Peyer's patch (tissue), 4 donors: Measurements from ENCODE around the gene PPP2R2C.

Source experiments
- POLR2A ChIP-seq, 2 donors: fragments of 450-650 bp; IDR thresholded peaks; one replicate each; pipeline ENCODE4 v1.5.1; 2017; ENCODE audit warnings: antibody characterized with exemption in 2 of 2, mild to moderate bottlenecking in 2 of 2, moderate library complexity in 2 of 2
- TF ChIP-seq, protein P1 (sequence below), 6 experiments: fragments of 450-650 bp in 4 of 6; fragments of 200-600 bp in 2 of 6; sonication (generic) in 1 of 6; IDR thresholded peaks; one replicate each; pipeline ENCODE4 v1.5.1; 2017 to 2019; ENCODE audit warnings: antibody characterized with exemption in 6 of 6, mild to moderate bottlenecking in 3 of 6, moderate library complexity in 1 of 6

DNA sequence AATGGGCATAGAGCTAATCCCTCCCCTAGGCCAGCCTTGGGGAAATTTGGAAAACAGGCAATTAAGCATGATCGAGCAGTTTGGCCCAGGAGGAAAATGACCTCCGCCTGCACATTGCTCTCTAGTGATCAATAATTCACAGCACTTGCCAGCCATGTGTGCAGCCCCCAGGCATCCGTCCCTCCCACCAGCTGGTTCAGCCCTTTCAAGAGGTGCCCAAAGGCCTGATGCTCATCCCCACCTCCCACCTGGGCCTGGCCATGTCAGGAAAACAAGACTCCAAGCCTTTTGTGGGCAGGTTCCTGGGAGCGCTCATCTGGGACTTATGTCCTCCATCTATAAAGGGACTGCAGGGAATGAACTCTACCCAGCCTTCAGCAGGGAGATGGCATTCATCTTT, 17.5 kb upstream of the PPP2R2C start:
- no peak for TF ChIP-seq POLR2A (IDR thresholded peaks at IDR 0.05)
- TF ChIP-seq, protein P1, sequence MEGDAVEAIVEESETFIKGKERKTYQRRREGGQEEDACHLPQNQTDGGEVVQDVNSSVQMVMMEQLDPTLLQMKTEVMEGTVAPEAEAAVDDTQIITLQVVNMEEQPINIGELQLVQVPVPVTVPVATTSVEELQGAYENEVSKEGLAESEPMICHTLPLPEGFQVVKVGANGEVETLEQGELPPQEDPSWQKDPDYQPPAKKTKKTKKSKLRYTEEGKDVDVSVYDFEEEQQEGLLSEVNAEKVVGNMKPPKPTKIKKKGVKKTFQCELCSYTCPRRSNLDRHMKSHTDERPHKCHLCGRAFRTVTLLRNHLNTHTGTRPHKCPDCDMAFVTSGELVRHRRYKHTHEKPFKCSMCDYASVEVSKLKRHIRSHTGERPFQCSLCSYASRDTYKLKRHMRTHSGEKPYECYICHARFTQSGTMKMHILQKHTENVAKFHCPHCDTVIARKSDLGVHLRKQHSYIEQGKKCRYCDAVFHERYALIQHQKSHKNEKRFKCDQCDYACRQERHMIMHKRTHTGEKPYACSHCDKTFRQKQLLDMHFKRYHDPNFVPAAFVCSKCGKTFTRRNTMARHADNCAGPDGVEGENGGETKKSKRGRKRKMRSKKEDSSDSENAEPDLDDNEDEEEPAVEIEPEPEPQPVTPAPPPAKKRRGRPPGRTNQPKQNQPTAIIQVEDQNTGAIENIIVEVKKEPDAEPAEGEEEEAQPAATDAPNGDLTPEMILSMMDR (IDR thresholded peaks at IDR 0.05): no peak
